ENCODE results near the gene ANAPC7.

GRCh38 chr12:110349096-110349495, 54.4 kb downstream of the ANAPC7 start:
- no peak for TF ChIP-seq CTCF (optimal IDR thresholded peaks at IDR 0.05 in 1 of 3, IDR thresholded peaks at IDR 0.05 in 1 of 3, conservative IDR thresholded peaks at IDR 0.05 in 1 of 3; ENCODE audit: extremely low read depth in 1 of 3, insufficient read depth in 2 of 3, low read length in 3 of 3)
- TF ChIP-seq EZH2 (IDR thresholded peaks at IDR 0.05; ENCODE audit: low read length) = no peak
